IPS DF 4.7 (cell line): ENCODE data around the gene APRT.
"Not testable (repeated sequence)": the region's sequence is repeated elsewhere in the genome, so short reads cannot be mapped to it uniquely, and the experiment has no call there.

Source experiments
- DNase-seq: peaks from one replicate; pipeline ENCODE4 v3.0.0-alpha.2; 2013; ENCODE audit warnings: low spot score; ENCODE audit errors: extremely low read depth

APRT gene

DNA sequence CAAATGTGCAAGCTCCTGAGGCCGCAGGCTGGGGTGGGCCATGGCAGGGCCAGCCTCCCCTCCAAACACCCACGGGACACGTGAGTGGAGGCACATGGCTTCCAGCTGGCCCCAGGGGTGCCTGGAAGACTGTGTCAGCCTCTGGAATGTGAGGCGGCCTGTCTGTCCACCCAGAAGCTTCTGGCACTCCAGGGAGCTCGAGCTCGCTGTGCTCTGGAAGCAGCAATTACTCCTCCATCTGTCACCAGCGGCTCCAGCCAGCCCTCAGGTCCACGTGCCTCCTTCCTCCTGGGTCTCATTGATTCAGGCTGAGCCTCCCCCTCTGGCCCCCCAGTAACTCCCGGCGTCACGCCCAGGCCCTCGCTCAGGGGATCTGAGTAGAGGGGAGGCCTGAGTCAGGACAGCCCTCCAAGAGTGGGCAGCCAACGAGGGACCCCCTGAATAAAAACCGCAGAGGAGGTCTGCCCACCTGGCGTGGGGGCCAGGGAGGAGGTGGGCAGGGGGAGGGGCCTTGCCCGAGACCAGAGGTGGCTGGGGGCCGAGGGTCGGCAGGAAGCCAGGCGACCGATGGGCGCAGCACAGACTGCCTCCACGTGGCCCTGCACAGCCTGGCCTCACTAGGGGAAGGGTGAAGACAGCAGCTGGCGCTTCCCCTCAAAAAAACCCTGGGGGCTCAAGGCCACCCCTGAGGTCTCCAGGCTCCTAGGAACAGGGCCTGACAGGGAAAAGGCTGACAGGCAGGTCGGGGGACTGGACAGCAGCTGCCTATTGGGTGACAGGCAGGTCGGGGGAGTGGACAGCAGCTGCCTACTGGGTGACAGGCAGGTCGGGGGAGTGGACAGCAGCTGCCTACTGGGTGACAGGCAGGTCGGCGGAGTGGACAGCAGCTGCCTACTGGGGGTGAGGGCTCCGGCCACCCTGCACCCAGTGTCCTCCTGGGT lies 38.6 kb downstream of the APRT start:
- no peak for DNase-seq

DNA sequence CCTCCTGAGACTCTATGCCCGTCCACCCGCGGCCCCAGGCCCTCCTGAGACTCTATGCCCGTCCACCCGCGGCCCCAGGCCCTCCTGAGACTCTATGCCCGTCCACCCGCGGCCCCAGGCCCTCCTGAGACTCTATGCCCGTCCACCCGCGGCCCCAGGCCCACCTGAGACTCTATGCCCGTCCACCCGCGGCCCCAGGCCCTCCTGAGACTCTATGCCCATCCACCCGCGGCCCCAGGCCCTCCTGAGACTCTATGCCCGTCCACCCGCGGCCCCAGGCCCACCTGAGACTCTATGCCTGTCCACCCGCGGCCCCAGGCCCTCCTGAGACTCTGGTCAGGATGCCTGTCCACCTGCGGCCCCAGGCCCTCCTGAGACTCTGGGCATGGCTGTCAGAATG lies 39.9 kb downstream of the APRT start:
- DNase-seq = not testable (repeated sequence)

DNA sequence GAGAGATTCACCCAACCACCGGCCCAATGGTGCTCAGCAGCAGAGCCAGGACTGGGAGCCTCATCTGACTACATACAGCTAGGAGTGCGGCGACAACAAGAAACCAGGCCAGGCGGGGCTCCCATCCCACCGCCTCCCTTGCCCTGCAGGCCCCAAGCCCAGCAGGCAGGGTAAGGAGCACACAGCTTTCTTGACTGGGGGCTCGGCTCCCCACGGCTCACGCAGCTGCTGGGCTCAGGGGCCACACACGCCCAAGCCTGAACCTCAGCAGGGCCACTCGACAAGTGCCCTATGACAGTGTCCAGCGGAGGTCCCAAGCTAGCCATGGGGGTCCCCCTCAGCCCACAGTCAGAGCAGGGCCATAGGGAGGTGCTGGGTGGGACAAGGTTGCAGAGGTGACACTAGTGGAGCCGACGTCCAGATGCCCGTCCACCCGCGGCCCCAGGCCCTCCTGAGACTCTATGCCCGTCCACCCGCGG lies 40.4 kb downstream of the APRT start:
- no peak for DNase-seq

DNA sequence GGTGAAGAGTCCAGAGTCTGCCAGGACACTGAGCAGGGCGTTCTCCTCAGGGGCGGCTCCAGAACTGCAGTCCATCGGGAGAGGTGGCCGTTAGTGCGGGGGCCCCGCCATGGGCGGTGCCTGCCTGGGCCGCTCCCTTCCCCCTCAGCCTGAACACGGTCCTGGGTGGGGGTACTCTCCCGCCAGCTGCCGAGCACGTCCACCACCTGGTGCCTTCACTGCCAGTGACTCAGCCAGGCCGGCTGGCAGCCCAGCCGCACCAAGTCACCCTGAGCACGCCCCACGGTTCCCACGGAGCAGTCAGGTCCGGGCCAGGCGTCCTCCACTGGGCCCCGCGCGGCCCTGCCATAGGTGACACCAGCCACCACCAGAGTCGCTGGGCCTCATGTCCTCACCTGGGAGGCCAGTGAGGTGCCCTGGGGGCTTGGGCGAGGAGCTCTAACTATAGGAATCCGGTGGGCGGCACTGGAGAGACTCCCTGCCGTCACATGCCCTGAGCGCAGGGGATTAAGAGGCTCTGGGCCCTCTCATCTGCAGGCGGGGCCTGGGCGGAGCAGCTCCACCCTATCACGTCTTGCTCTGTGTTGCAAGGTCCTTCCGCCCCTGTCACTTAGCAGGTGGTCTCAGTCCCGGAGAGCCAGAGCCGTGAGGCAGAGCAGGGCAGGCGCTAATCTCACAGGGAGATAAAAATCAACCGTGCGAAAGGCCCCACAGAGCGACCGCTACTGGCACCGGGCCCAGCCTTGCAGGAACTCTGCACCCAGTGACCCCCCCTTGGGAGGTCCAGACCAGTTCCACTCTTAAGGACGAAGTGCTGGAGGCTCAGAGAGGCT lies 41.1 kb downstream of the APRT start:
- no peak for DNase-seq

DNA sequence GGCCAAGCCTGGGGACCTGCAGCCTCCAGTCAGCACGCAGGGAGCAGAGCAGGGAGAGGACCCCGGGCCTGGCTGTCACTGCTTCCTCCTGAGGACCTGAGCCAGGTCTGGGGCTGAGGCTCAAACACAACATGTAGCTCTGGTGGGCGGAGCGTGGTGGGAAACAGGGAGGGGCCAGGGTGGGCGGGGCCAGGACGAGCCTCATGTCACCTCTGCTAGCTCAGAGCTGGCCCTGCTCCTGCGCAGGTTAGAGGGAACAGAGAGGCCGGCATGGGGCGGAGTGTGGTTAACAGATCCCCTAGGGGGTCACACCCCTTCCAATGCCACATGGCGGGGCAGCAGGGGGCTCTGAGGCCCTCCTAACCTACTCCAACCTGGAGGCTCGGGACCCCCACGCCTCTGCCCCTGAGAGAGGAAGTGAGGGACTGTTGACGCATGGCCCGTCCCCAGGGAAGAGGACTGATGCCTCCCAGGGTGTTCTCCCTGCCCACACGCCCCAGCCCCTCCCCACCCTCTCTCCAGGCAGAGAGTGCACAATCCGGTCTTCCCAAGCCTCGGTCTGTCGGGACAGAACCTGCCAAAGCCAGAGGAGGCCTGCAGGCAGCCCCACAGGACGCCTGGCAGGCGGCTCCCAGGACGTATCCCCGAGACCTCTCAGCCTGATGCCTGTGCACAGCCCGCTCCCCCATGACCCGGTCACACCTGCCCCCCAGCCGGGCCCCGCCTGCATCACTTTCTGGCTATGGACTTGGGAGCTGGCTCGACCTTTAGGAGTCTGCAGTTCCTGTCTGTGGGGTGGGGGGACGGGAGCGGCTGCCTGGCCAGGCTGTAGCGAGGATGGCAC lies 41.9 kb downstream of the APRT start:
- no peak for DNase-seq

DNA sequence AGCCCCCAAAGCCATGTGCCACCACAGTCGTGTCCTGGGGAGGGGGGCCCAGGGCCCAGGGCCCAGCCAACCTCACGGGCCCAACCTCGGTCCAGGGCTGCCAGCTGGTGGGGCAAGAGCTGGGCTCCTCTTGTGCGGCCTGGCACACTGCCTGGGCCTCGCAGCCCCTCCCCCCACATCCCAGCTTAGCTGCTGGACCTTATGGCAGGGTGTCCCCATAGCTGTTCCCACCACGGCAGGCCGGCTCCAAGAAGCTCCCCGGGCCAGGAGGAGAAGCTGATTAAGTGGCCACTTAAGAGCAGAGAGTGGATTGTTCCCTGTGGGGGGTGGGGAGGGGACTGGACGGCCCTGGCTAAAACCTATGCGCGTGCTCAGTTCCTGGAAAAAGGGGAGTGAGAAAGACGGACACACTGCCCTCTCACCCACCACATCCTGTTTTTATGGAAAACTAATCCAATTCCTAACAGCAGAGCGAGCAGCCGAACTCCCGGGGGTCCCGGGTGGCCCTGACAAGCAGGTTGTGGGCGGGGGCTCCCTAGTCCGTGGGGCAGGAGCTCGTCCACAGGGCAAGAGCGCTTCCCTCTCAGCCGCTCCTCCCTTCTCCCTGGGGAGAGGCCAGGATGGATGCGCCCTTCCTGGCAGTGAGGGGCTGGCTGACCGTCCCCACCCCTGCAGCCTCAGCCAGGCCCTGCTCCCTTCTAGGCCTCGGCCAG lies 43.5 kb downstream of the APRT start:
- DNase-seq = no peak

DNA sequence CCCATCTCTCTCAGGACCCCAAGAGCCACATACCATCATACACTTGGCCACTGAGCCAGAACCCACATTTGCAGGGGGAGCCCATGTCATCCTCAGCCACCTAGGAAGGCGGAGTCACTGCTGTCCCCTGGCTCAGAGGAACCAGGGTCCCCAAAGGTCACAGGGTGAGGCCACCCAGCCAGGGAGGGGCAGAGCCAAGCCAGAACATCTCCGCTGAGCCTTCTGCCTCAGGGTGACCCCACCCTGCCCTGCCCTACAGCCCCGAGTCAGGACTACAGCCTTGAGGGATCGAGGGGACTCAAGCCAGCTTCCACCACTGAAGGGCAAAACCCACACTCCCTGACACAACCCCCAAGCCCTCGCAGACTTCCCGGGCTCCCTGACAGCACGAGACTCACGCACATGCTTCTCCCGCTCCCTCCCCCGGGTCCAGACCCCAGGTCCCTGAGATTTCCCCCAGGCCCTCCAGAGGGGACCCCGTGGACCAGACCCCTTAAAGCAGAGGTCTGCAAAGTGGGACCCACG lies 44.1 kb downstream of the APRT start:
- no peak for DNase-seq

DNA sequence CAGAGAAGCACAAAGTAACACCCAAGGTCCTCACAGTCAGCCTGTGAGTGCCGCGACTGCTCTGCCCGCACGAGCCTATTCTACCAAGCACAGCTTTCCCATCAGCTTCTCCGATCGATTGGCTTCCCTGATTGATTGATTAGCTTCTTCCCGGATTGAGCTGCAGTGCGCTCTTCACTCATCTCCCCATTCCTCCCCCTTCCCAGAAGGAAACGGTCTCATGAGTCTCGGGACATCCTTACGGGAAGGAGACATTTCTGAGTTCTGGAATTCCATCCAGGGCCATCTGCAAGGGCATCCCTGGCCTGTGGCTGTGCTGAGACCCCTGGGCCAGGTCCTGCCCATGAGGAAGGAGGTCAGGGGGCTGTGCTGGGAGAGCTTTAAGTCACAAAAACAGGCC lies 44.8 kb downstream of the APRT start:
- DNase-seq = no peak

DNA sequence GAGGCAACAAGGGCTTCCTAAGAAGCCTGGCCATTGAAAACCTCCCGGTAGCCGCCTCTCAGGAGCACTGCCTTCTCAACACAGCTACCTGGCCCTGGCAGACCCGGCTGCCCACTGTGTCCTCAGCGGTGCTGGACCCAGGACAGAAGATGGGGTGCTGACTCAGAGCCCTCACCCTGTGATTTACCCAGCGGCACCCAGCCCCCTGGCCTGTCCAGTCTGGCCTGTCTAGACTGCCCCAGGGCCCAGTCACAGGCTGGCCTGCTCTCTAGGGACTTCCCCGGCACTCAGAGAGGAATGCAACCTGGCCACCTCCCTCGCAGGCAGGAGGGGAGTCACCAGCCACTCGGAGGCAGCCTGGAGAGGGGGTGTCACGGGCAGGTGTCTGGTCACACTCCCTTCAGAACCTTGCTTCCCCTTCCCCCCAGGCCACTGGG lies 46.8 kb downstream of the APRT start:
- DNase-seq = no peak

DNA sequence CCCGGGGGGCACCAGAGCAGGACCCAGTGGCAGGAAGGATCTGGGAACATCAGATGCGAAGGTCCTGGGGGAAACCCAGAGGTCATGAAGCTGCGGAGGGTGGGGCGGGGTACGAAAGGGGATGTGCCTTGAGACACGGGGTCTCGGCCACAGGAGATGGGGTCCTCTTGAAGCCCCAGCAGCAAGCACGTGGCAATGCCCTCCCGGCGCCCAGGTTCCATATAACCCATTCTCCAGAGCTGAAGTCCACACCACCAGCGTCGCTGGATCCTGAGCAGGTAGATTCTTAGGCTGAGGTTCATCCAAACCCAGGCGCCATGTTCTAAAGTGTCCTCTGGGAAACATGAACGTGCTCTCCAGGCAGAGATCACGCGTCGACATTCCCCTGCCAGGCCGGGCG lies 47.6 kb downstream of the APRT start:
- DNase-seq = no peak

DNA sequence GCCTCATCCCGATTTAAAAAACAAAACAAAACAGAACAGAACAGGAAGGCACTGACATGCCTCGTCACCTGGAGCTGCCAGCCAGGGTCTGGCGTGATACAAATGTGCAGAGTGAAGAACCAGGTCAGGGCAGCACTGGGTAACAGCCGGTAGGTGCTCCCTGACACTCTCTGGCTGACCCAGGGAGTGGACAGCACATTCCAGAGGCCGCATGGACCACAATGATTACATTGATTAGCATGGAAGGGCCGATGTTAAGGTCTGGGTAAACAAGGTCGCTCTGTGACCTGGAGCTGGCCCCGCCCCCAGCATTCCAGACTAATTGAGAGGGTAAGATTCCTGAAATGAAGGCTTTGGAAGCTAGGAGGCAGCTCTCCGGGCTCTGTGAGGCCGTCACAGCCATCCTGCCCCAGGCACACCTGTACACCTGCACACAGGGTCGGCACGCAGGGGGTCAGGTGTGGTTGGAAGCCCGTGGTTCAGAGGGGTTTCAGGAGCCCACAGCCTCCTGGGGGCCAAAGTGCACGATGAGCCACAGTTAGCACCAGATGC lies 48.1 kb downstream of the APRT start:
- no peak for DNase-seq

DNA sequence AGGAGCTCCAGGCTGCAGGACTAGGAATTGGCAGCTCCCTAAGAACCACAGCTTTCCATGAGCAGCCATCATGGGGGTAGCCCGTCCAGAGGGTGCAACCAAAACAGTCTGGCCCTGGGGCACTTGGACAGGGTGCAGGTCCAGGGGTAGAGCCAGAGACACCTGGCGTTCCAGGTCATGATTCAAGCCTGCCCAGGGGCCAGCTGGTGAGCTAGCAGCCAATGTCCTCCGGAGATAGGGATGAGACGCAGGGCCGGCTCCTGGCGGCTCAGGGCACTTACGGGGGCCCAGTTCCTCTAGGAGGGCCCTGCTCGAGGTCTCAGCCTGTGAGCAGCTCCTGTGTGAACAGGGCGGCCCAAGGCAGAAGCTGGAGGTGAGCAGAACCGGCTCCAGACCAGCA lies 48.8 kb downstream of the APRT start:
- no peak for DNase-seq

DNA sequence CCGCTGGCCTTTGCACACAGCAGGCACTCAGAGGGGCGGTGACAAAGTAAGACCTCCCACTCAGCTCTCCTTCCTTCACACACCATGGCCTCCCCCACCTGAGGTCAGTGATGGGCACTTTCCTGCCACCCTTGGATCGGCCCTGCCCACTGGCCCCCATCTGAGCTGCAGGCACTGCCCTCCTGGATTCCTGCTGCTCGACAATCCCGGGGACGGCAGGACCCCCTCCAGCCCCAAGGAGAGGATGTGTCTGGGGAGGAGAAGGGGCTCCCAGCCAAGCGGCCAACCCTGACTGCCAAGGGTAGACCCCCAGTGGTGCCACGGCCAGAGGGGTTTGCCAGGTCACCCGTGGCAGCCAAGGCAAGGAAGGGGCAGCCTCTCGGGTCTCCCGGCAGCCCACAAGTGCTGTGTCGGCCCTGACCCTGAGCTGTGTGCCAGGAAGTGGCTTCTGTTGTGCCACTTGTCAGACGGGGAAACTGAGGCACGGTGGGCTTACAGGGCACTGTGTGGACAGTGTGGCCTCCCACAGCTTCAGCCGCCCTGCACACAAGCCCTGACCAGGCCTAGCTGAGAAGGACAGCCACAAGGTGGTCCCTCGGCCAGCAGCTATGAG lies 49.4 kb downstream of the APRT start:
- DNase-seq = no peak

DNA sequence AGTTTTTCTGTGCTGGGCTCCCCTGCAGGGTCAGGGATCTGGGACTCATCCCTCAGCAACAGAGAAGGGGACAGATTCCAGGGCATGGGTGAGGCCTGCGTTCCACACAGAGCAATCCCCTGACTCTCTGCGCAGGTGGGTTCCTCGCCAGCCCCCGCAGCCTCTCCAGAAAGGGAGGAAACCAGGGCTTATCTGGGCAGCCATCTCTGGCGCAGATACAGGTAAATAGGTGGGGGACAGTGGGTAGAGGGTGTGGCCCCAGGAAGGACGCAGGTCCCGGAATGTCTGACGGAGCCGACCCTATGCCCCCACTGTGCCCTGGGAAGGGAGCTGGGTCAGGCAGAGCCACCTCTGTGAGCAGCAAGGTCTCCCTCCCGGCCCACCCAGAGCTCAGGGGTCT lies 49.9 kb downstream of the APRT start:
- DNase-seq = no peak

DNA sequence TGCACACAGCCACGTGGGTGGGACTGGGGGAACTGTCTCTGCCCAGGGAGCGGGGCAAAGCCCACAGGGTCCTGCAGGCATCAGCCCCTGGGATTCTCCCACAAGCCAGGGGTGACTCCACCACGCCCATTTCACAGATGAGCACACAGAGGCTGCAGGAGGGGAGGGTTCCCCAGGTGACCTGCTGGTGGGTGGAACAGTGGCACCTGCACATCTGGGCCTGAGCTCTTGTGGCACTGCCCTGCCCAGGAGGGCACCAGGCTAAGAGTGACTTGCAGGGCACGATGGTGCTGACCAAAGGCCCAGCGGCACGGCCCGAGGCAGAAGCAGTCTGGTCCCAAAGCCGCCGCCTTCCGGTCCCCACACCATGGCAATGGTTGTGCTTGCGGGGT lies 50.6 kb downstream of the APRT start:
- no peak for DNase-seq

DNA sequence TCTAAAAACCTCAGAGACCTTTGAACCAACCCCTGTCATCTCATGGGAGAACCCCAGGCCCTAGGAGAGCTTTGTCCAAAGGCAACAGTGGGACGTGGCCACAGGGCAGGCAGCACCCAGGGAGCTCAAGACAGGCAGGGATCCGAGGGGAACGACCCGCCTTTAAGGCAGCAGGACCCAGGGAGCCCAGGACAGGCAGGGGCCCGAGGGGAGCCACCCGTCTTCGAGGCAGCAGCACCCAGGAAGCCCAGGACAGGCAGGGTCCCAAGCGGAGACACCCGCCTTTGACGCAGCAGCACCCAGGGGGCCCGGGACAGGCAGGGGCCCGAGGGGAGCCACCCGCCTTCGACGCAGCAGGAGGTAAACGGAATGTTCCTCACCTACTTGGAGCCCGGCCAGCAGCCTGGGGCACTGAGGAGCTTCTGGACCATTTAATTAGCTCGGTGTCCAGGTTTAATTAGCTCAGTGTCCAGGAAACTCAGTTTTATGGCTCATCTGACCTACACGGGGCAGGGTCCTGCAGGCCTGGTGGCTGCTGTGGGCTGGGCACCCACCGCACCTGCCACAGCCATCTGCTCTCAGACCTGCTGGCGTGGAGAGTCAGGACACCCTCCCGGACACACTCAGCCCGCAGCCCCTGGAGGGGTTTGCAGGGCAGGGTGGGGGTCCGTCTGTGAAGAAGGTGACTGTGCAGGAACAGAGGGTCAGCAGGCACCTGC lies 51.1 kb downstream of the APRT start:
- DNase-seq = no peak

DNA sequence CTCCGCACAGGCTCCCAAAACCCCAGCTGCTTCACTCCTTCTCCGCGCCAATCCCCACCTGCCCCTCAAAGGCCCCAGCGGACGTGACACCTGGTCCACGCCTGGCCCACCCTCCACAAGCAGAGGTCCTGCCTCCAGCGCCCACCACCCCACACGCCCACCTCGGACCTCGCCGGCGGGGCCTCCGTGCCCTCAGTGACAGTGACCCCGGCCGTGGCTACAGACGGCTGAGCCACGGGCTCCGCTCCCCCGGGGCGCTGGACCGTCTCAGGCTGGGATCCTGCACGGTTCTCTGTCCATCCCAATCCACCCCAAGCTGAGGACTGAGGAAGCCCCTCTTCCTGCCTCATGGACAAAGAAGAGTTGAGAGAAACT lies 51.8 kb downstream of the APRT start:
- no peak for DNase-seq
